ENCODE results near the gene TGFBR1.
"Not testable (repeated sequence)": the region's sequence is repeated elsewhere in the genome, so short reads cannot be mapped to it uniquely, and the experiment has no call there.

Gene TGFBR1

DNA sequence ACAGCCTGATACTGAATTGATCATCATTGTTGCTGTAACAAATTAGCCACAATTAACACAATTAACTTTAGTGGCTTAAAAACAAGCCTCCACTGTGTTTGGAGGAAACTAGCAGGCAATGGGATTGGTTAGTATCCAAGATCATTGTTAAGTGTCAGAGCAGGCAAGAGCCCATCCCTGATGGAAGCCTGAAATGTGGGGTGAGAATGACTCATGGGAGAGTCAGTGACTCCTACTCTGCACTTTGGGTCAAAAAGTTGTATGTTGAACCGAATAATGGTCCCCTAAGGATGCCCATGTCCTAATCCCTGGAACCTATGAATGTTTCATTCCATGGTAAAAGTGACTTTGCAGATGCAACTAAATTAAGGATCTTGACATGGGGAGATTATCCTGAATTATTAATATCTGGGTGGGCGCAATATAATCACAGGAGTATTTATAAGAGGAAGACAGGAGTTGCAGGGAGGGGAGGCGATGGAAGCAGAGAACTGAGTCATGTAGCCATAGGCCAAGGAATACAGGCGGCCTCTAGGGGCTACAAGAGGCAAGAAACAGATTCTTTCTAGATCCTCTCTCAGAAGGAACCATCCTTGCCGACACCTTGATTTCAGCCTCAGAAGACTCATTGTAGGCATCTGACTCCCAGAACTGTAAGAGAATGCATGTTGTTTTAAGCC lies 88.0 kb downstream of the TGFBR1 start:
- no peak for DNase-seq

- DNase-seq = no peak
These were observed 88.5 kb downstream of the TGFBR1 start for GRCh38 chr9:99193466-99193821.

DNA sequence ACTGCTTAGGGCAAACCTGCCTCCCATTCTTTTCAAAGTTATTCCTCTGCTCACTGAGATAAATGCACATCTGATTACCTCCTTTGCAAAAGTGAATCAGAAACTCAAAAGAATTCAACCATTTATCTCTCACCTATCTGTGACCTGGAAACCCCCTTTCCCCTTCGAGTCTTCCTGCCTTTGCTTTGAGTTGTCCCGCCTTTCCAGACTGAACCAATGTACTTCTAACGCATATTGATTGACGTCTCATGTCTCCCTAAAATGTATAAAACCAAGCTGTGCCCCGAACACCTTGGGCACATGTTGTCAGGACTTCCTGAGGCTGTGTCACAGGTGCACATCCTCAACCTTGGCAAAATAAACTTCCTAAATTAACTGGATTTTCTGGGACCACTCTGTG lies 91.6 kb downstream of the TGFBR1 start:
- DNase-seq = not testable (repeated sequence)

DNA sequence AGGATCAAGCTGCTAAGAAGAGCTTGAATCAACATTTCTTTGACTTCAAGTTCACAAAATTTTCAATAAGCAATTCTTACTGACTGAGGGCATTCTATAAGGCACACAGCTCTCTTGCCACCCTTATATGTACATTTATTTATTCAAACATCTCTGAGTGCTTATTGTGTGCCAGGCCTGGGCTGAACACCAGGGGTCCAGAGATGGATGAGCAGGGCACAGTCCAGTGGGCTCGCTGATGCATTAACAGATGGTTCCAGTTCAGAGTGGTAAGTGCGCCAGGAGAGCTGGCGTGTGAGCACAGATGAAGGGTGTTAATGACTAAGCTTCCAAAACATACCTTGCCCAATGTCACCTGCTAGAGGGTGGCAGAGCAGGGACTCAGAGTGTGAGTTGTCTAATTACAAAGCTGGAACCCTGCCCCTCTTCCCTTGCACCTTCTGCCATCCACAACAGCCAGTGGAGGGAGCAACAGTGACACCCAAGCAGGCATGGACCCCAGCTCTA lies 92.3 kb downstream of the TGFBR1 start:
- DNase-seq = no peak

DNA sequence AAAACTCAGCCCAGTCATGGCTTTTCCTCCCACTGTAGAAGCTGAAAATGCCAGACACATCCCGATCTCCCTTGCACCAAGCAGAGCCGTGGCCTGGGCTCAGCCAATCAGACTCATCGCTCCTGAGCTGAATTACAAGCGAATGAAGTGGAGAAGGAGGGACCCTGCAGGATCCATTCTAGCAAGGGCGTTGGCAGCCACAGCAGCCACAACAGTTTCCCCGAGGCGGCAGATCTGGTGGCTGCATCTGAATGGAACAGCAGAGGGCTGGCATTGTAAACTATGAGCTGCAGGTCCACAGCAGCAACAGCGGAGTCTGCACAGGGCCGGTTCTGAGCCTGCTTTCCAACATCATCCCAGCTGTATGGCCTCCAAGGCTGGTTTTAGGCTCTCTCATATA lies 93.1 kb downstream of the TGFBR1 start:
- peak; percentile 24 for DNase-seq

DNA sequence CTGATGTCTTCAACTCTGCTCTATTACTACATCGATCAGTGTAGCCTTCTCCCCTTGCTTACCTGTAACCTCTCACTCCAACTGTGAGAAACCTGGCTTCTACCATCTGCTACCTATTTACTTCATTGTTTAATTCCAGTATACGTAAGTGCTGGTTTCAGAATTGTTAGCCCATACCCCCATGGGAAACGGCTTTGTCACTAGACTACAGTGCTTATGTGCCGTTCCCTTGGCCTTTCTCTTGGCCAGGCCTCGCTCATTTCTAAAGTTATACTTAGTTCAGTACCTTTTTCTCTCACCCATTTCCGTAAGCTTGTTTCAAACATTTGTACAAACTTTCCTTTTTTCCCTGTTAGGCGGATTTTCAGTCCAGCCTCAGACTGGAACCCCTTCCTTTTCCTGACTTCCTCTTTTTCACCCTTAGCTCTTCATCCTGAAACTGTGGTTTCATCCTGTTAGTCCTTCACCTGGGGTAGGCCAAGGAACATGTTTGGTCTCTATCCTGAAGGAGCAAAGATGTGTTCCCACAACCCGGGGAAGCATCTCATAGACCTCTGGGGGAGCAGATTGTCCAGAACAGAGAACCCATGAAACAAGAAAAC lies 95.1 kb downstream of the TGFBR1 start:
- peak; percentile 54 for DNase-seq

DNA sequence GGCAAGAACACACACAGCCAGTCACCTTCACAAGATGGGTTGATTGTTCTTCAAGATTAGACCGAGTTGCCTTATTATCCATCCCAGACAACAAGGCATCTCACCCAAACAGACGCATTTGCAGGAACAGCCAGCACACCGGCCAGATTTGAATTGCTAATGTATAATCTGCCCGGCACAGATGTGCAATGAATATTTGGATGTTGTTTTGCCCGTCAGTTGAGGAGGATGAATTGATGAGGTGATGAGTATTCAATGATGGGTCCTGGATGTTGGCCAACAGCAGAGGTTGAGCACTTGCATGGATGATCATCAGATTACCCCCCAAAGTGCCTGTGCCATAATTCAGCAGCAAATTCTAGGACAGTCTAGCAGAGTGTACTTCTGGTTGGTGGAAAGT lies 96.7 kb downstream of the TGFBR1 start:
- no peak for DNase-seq

Measured in DMS153 (cell line).